ENCODE measurements around the gene ATF6.

The ATF6 gene

GRCh38 chr1:161981126-161981525 is 215.0 kb downstream of the ATF6 start:
- no peak for DNase-seq

GRCh38 chr1:161981735-161982506 is 215.8 kb downstream of the ATF6 start:
- DNase-seq = no peak

GRCh38 chr1:161982507-161982895 is 216.4 kb downstream of the ATF6 start:
- no peak for DNase-seq

- DNase-seq = no peak
Observed at GRCh38 chr1:161982917-161983316, 216.8 kb downstream of the ATF6 start.

GRCh38 chr1:161983725-161984124 is 217.6 kb downstream of the ATF6 start:
- no peak for DNase-seq

- DNase-seq = no peak
Observed at GRCh38 chr1:161985301-161985822, 219.2 kb downstream of the ATF6 start.

- DNase-seq = no peak
Observed at GRCh38 chr1:161986328-161986727, 220.2 kb downstream of the ATF6 start.

- DNase-seq = no peak
Observed at GRCh38 chr1:161987303-161987702, 221.2 kb downstream of the ATF6 start.

- no peak for DNase-seq
Observed at GRCh38 chr1:161987872-161988271, 221.8 kb downstream of the ATF6 start.

- DNase-seq = no peak
Observed at GRCh38 chr1:161988413-161988812, 222.3 kb downstream of the ATF6 start.

- DNase-seq = no peak
Observed at GRCh38 chr1:161989108-161989507, 223.0 kb downstream of the ATF6 start.

GRCh38 chr1:161989786-161990185 is 223.7 kb downstream of the ATF6 start:
- no peak for DNase-seq

GRCh38 chr1:161993576-161993975 is 227.5 kb downstream of the ATF6 start:
- no peak for DNase-seq

GRCh38 chr1:161994175-161994668 is 228.1 kb downstream of the ATF6 start:
- no peak for DNase-seq

- DNase-seq = no peak
Observed at GRCh38 chr1:161997152-161997551, 231.0 kb downstream of the ATF6 start.

- no peak for DNase-seq
Observed at GRCh38 chr1:161998811-161999210, 232.7 kb downstream of the ATF6 start.

GRCh38 chr1:161999301-162000052 is 233.4 kb downstream of the ATF6 start:
- no peak for DNase-seq

- no peak for DNase-seq
Observed at GRCh38 chr1:162000053-162000420, 233.9 kb downstream of the ATF6 start.

GRCh38 chr1:162003061-162003829 is 237.1 kb downstream of the ATF6 start:
- DNase-seq = no peak

GRCh38 chr1:162003830-162004215 is 237.7 kb downstream of the ATF6 start:
- DNase-seq = no peak

- DNase-seq = no peak
Observed at GRCh38 chr1:162004441-162004950, 238.4 kb downstream of the ATF6 start.

- no peak for DNase-seq
Observed at GRCh38 chr1:162006081-162006480, 240.0 kb downstream of the ATF6 start.

- DNase-seq = no peak
Observed at GRCh38 chr1:162007466-162007865, 241.3 kb downstream of the ATF6 start.
